Measurements from ENCODE around the gene THRB.
"Not testable (repeated sequence)": the region's sequence is repeated elsewhere in the genome, so short reads cannot be mapped to it uniquely, and the experiment has no call there.

THRB gene

DNA sequence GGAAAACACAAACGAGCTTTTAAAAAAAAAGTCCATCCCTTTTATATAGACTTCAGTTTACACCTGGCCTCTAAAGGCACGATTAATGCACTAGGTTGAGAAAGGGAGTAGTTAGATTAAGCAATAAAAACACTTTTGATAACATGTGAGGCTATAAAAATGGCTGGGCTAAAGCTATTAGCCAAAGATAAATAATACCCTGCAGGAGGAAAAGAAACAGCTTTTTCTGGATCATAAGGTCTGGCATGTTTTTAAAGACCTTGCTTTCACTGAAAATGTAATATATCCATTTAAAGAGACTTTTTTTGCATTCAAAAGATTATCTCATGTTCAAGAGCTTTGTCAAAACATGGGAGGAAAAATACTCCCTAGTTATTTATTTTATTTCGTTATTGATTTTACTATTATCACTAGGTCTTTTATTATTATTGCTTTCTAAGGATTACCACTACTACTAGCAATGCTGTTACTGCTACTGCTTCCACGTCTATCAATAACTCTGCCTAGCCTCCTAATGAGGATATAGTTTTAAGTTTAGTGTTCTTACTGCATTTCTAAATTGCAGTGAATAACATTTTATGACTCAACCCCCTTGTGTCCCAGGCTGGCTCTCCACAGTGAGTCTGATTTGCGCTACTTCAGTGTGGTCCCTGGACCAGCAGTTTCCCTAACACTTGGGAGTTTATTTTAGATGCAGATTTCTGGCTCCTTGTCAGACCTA lies 93.4 kb downstream of the THRB start:
- DNase-seq (ENCODE audit: low read depth), result no peak

- DNase-seq (ENCODE audit: low read depth), result no peak
These were observed 94.2 kb downstream of the THRB start for GRCh38 chr3:24400450-24400849.

DNA sequence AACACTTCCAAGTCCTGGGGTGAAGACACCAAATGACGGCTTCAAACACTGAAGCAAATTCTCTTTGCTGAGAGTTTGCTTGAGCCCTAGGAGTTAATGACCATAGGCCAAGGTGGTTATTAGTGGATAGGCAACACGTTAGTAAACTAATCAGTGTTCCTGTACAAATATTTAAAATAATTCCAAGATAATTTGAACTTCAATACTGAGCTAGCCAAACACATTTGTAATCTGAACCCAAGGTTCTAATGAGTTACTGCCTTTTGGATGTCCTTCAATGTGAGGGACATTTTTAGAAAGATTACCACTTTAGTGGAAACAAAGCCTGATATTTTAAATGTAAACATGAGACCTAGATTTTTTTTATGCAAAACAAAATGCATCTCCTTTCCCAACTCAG lies 94.6 kb downstream of the THRB start:
- no peak for DNase-seq (ENCODE audit: low read depth)

GRCh38 chr3:24399614-24400013 lies 95.0 kb downstream of the THRB start:
- DNase-seq (ENCODE audit: low read depth), result no peak

- not testable (repeated sequence) for DNase-seq (ENCODE audit: low read depth)
These were observed 95.9 kb downstream of the THRB start for GRCh38 chr3:24398712-24399111.

- no peak for DNase-seq (ENCODE audit: low read depth)
These were observed 98.3 kb downstream of the THRB start for GRCh38 chr3:24396338-24396737.

GRCh38 chr3:24394754-24395153 lies 99.9 kb downstream of the THRB start:
- no peak for DNase-seq (ENCODE audit: low read depth)

DNA sequence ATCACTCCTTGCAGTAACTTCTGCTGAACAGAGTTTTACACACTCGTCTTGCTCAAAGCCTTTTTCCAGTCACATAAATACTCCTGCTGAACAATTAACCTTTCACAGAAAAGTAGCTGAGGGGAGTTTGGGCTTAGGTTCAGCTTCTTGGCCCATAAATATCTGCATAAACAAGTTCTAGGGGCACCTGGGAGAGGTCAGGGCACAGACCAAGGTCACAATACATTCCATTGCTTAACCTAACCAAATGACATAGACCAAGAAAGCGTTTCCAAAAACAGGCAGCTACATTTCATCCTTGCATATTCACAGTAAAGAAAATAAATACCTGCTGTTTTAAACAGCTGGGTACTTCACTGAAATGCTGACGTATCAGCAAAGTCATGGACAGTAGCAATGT lies 101.3 kb downstream of the THRB start:
- no peak for DNase-seq (ENCODE audit: low read depth)

- no peak for DNase-seq (ENCODE audit: low read depth)
These were observed 104.2 kb downstream of the THRB start for GRCh38 chr3:24390169-24391130.

GRCh38 chr3:24389108-24390090 lies 105.3 kb downstream of the THRB start:
- DNase-seq (ENCODE audit: low read depth), result no peak

GRCh38 chr3:24388611-24389010 lies 106.0 kb downstream of the THRB start:
- DNase-seq (ENCODE audit: low read depth), result no peak

DNA sequence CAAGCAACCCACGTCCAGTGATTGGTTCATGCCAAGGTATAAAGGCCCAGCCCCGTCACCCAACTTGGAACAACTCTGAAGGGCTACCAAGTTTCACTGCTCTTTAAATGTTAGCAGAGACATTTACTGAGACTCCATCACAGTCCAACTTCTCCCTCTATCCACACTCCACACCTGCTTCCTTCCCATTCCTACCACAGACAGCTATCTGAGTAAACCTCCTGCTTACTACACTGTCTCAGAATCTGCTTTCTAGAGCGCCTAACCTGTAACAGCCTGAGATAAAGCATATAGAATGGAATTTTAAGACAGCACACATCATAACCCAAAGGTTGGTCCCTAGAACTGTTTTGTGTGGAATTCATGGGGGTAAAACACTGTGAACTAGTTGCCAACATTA lies 106.5 kb downstream of the THRB start:
- DNase-seq (ENCODE audit: low read depth), result no peak

- peak; percentile 51 for DNase-seq (ENCODE audit: low read depth)
These were observed 107.2 kb downstream of the THRB start for GRCh38 chr3:24387493-24387892.

- DNase-seq (ENCODE audit: low read depth), result peak; percentile 61
These were observed 107.7 kb downstream of the THRB start for GRCh38 chr3:24387000-24387399.

GRCh38 chr3:24386458-24386857 lies 108.2 kb downstream of the THRB start:
- DNase-seq (ENCODE audit: low read depth), result no peak

DNA sequence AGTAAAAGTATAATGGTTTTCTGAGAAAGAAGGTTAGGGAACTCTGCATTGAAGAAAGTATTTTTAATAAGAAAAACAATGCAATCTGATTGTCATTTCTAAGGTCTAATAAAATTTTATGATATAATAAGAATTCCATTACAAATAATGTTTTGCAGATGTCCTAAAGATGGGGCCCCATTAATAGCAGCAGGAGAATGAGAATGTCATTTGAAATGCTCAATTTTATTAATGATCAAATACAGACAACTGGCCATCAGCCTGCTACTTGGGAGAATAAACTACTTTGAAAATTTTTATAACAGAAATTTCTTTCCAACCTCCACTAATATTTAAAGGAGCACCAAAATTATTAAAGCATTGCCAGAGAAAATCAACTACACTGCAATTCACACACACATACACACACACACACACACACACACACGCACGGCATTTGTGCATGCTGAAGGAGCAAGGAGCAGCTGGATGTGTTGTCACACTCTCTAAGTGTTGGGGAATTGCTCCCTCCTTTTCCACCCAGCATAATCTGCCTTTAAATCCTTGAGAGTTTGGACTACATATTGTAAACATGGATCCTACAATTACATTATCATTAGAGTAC lies 109.5 kb downstream of the THRB start:
- no peak for DNase-seq (ENCODE audit: low read depth)

DNA sequence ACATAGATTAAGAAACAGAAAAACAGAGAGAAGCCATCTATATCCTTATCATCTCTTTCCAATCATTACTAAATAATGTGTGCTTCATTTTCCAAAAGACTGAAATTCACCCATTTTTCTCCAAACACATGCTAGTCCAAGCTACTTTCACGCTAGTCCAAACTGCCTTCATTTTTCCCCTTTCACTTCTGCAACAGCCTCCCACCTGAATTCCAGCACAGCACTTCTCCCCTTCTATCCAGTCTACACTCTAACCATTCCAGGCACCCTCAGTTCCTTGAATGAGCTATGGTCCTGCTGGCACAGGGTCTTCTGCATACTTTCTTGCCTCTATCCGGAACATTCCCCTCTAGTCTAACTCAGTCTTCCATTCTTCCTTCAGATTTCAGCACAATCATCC lies 112.0 kb downstream of the THRB start:
- no peak for DNase-seq (ENCODE audit: low read depth)

GRCh38 chr3:24379936-24380335 lies 114.7 kb downstream of the THRB start:
- DNase-seq (ENCODE audit: low read depth), result no peak

GRCh38 chr3:24378313-24378712 lies 116.3 kb downstream of the THRB start:
- DNase-seq (ENCODE audit: low read depth), result no peak

DNA sequence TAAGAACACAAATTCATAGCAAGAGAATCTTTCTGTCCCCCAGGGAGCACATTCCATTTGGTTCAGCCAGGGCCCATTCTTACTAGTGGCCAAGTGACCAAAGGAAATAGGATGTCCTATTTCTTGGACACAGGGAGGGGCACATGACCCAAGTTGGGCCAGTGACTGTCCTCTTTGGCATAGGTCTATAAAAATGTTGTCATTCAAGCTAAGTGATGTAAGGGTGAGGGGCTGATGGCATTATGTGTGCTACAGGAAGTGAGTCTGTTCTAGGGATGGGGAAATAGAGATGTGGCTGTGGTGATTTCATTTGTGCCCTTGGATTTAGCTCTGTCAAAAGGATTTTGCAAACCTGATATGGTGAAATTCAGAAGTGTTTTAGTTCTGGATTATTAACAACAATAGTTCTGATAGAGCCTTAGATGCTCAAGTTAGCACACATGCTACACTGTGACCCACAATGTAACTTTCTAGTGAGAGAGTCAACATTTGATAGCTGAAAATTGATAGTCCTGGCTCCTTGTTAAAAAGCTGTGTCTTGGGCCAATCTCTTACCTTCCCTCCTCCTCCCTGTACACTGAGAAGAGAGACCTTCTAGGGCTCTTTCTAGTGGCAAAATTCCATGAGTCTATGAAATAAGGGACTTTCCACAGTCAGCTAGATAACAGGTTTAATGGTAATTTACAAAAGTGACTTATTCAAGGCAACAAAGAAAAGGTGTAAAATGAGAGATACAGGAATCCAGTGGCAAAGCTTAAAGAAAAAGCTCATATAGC lies 117.2 kb downstream of the THRB start:
- no peak for DNase-seq (ENCODE audit: low read depth)

DNA sequence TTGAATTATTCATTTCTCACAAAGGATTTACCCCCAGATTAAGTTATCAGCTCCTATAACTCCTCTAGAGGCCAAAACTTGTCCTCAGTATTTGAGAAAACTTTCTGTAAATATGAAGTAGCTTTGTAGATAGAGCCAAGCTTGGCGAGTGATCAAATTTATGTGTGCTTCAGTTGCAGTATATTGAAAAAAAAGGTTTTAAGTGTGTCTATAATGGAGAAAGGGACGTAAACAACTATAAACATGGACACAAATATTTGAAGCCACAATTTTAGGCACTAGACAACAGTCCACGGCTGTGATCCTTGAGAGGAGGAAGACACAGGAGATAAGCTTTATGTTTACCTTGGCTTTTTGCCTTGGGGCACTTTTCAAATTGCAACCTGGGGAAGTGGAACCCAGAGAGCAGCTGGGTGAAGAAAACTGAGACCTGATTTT lies 118.7 kb downstream of the THRB start:
- no peak for DNase-seq (ENCODE audit: low read depth)

Data from HS-5 (cell line).